ENCODE data around the gene PITRM1. TPM values are rescaled to one million over a fixed set of nuclear protein-coding genes. Genes with fewer than 3 reads are reported as not detected.

The PITRM1 gene
- total RNA-seq, 1 donor from 2014 or later: 46.6 TPM

DNA sequence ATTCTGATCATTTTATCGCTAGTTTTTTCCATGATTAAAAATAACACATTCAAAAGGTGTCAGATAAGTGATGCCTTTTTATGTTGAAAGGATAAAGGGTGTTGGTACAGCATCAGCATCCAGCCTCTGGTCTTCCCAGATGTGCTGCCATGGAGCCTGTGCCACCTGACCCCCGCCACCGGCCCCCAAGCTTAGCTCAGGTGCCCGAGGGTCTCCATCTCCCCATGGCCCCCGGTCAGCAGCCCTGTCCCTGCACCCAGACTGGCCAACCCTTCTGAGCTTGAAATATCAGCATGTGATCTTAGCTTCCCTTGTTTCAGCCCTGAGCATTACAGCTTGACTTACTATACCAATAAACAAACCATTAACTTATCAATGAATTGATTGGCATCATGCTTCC is 80.7 kb downstream of the PITRM1 start:
- no peak overlapping the region for H3K4me3 Mint-ChIP-seq
- DNase-seq (ENCODE audit: low read depth, low spot score): no peak
- H3K27ac Mint-ChIP-seq (ENCODE audit: unreplicated experiment): peak overlapping the region; percentile 70
- peaks cover 4% of the 10 kb centered on the region for H3K36me3 Mint-ChIP-seq (ENCODE audit: low read depth)
- H3K9me3 Mint-ChIP-seq: no peaks in the 10 kb centered on the region
- peaks cover 6% of the 10 kb centered on the region for H3K4me1 Mint-ChIP-seq
- TF ChIP-seq, protein P1, sequence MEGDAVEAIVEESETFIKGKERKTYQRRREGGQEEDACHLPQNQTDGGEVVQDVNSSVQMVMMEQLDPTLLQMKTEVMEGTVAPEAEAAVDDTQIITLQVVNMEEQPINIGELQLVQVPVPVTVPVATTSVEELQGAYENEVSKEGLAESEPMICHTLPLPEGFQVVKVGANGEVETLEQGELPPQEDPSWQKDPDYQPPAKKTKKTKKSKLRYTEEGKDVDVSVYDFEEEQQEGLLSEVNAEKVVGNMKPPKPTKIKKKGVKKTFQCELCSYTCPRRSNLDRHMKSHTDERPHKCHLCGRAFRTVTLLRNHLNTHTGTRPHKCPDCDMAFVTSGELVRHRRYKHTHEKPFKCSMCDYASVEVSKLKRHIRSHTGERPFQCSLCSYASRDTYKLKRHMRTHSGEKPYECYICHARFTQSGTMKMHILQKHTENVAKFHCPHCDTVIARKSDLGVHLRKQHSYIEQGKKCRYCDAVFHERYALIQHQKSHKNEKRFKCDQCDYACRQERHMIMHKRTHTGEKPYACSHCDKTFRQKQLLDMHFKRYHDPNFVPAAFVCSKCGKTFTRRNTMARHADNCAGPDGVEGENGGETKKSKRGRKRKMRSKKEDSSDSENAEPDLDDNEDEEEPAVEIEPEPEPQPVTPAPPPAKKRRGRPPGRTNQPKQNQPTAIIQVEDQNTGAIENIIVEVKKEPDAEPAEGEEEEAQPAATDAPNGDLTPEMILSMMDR (conservative IDR thresholded peaks at IDR 0.05): no peak
- no peaks in the 10 kb centered on the region for H3K27me3 Mint-ChIP-seq (ENCODE audit: low read depth)

GRCh38 chr10:3090914-3091787 is 81.4 kb downstream of the PITRM1 start:
- H3K4me1 Mint-ChIP-seq: peaks cover 6% of the 10 kb centered on the region
- no peaks in the 10 kb centered on the region for H3K9me3 Mint-ChIP-seq

DNA sequence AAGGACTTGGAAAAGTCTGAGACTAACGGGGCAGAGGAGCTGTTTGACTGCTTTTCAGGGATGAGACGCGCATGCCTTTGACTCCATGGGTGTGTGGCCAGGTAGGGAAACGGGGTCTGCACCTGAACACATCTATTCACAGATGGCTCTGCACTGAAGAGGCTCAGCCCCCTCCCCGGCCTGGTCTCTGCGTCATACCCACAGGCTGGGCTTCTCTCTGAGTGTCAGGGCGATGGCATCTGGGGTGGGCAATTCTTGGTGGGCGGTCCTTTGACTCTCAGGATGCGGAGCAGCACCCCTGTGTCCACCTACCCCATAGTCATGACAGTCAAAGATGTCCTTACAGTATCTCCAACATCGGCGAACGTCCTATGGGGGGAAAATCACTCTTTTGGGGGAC is 82.2 kb downstream of the PITRM1 start:
- Mint-ChIP-seq H3K27ac (ENCODE audit: unreplicated experiment) (no peak overlapping the region), H3K9me3 (no peaks in the 10 kb centered on the region), H3K27me3 (ENCODE audit: low read depth) (no peaks in the 10 kb centered on the region), H3K36me3 (ENCODE audit: low read depth) (peaks cover 4% of the 10 kb centered on the region), H3K4me3 (no peak overlapping the region), H3K4me1 (peaks cover under 1% of the 10 kb centered on the region)
- DNase-seq (ENCODE audit: low read depth, low spot score): no peak
- TF ChIP-seq, protein P1 (conservative IDR thresholded peaks at IDR 0.05): no peak

More at GRCh38 chr10:3090914-3091787, 81.4 kb downstream of the PITRM1 start:
- Mint-ChIP-seq H3K36me3 (ENCODE audit: low read depth) (peaks cover 4% of the 10 kb centered on the region), H3K27me3 (ENCODE audit: low read depth) (no peaks in the 10 kb centered on the region), H3K4me3 (no peak overlapping the region), H3K27ac (ENCODE audit: unreplicated experiment) (no peak overlapping the region)
- DNase-seq (ENCODE audit: low read depth, low spot score): no peak
- TF ChIP-seq, protein P1 (conservative IDR thresholded peaks at IDR 0.05): no peak

Other genes starting within 250 kb of the PITRM1 start
- gene PFKP, start 105.2 kb downstream of the PITRM1 start, total RNA-seq: 18.9 and 24.0 TPM in 2 replicates